T-helper 22 cell (primary cell): ENCODE results near the gene CAPZA1.
A peak's percentile ranks its signal among the peaks of the same experiment; 100 is the strongest.

Source experiments
- DNase-seq: peaks from one replicate; pipeline ENCODE4 v3.0.0-alpha.2; 2020; ENCODE audit warnings: low read depth

CAPZA1 gene

GRCh38 chr1:112701227-112702066 is 81.8 kb downstream of the CAPZA1 start:
- DNase-seq: no peak

GRCh38 chr1:112702067-112702395 is 82.4 kb downstream of the CAPZA1 start:
- DNase-seq: no peak

- DNase-seq: no peak
Measured at GRCh38 chr1:112702420-112703261, 83.0 kb downstream of the CAPZA1 start.

- DNase-seq: no peak
Measured at GRCh38 chr1:112703706-112704105, 84.1 kb downstream of the CAPZA1 start.

- no peak for DNase-seq
Measured at GRCh38 chr1:112704391-112704933, 84.8 kb downstream of the CAPZA1 start.

DNA sequence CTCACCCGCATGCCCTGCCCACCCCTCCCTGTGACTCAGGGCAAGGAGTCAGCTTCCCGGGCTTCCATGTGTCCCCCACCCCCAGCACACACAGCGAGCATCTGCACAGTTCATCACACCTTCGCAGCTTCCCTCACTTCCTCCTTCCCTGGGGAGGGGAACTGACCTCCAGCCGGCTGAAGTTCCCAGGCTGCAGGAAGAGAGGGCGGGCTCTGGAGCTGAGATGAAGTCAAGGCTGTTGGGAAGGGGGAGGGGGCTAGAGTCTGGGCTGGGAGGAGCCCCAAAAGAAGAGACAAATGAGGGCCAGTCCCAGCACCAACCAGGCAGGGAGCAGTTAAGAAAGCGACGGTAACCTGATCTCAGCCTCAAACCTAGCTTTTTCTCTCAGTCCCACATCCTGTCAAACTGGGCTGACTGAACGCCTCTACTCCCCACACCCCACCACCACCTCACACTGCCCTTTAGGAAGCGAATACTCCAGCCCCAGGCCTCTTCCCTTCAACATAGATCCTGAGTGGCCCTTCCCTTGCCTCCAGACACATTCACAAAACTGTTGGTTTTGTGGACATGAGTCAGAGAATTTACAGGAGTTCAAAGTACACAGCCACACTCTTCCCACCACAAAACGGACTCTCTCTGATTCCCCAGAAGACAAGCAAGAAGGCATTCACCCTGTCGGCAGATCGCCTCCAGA is 85.4 kb downstream of the CAPZA1 start:
- peak; percentile 20 for DNase-seq

DNA sequence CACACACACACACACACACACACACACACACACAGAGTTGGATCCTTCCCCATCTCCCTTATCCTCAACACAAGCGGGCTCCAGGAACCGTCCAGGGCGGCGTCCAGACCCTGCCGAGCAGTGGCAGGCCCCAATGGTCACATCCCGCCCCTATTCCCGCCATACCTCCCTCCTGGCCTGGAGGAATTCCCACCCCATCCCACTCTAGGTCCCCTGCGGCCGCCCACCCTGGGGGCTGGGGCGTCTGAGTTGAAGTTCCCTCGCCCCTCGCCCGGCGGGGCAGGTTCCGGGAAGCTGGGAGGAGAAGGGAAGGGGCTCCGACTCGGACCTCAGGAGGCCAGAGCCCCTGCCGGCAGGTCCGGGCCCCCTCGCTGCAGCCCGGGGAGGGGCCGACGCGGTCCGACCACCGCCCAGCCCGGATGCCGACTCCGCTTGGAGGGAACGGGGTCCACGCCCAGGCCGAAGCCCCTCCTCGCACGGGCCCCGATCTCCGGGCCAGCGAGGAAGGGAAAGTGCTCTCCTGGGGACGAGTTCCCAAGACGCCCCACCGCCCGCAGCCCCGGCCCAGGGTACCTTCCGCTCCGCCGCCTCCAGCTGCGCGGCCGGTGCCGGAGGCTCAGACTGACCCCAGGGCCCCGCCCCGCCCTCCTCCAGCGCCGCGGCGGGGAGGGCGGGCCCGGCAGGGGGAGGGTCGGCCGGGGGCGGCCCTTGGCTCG is 87.0 kb downstream of the CAPZA1 start, which contains the start of gene RHOC:
Gene RHOC, minus strand, starts transcription at position 623 of the 716 bp plus-strand sequence. CDS start 3,328 bp downstream, outside the sequence.
- peak; percentile 30 for DNase-seq

GRCh38 chr1:112707221-112708001 is 87.8 kb downstream of the CAPZA1 start:
- peak; percentile 30 for DNase-seq

DNA sequence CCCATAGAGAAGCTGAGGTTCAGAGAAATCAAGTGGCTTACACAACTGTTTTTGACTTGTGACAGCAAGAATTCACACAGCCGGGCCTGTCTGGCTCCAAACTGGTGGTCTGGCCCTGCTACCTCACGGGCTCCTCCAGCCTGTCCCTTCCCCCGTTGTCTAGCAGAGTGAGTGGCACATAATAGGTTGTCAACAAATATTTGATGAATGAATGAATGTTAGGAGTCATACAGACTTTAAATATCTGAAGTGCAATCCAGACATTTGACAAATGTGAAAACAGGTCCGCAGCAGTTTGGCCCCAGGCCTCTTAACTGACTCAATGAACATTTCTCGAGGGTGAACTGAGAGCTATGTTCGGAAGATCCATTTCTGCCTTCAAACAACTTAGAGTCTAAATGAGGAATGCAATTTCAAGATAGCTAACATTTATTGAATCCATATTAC is 88.4 kb downstream of the CAPZA1 start:
- DNase-seq: no peak

- no peak for DNase-seq
Measured at GRCh38 chr1:112708489-112708888, 88.9 kb downstream of the CAPZA1 start.

DNA sequence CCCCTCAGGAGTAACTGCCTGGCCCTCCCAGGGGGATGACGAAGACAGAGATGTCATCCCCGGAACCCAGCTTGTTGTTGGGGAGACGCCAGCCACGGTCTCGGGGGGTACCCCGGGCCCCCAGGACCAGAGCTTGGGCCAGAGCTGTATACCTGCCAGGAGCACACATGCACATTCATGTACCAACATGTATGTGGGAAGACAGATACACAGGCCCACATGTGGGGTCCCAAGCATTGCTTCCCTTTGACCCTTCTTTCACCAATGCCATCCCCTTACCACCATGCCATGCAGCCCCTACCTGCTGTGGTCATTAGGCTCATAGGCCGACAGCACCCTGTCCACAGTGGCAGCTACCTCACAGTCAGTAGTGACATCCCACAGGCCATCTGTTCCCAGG is 90.5 kb downstream of the CAPZA1 start:
- DNase-seq: no peak

GRCh38 chr1:112710586-112710985 is 91.0 kb downstream of the CAPZA1 start:
- DNase-seq: no peak

DNA sequence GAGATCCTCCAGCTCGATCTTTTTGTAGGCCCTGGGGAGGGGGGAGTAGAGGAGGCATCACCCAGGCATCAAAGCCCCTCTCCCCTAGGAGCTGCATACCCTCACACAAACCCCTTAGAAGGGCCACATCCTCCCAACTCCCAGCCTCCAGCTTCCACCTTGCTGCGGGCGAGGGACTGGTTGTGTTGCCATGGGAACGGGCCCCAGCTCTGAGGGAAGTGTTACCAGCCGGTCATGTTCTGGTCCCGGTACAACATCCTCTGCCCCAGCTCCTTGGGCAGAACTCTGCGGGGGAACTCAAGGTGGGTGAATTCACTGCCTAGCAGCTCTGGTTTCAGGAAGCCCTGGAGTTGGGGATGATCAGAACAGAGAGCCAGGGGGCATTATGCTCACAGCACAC is 91.4 kb downstream of the CAPZA1 start:
- no peak for DNase-seq

- no peak for DNase-seq
Measured at GRCh38 chr1:112711670-112712069, 92.0 kb downstream of the CAPZA1 start.

DNA sequence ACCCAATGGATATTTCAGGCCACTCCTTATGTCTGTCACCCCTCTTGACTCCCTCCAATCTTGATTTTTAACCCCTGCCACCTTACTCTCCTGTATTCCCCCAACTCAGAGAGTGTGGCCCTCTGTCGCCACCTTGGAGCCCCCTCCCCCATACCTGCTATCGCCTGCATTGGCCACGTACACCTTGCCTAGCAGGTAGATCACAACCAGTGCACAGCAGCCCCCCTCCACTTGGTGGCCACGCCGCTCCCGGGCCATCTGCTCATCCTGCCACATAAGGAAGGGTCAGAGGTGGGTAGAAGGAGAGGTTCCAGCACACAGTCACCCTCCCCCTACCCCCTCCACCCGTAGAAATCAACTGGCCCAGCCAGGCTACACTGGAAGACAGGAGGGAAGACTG is 92.6 kb downstream of the CAPZA1 start:
- DNase-seq: no peak

- DNase-seq: no peak
Measured at GRCh38 chr1:112712701-112713128, 93.1 kb downstream of the CAPZA1 start.

GRCh38 chr1:112713466-112714312 is 94.1 kb downstream of the CAPZA1 start:
- DNase-seq: no peak

- no peak for DNase-seq
Measured at GRCh38 chr1:112714313-112715263, 95.0 kb downstream of the CAPZA1 start.
